Measurements from ENCODE around the gene ADCY9.

ADCY9 gene

DNA sequence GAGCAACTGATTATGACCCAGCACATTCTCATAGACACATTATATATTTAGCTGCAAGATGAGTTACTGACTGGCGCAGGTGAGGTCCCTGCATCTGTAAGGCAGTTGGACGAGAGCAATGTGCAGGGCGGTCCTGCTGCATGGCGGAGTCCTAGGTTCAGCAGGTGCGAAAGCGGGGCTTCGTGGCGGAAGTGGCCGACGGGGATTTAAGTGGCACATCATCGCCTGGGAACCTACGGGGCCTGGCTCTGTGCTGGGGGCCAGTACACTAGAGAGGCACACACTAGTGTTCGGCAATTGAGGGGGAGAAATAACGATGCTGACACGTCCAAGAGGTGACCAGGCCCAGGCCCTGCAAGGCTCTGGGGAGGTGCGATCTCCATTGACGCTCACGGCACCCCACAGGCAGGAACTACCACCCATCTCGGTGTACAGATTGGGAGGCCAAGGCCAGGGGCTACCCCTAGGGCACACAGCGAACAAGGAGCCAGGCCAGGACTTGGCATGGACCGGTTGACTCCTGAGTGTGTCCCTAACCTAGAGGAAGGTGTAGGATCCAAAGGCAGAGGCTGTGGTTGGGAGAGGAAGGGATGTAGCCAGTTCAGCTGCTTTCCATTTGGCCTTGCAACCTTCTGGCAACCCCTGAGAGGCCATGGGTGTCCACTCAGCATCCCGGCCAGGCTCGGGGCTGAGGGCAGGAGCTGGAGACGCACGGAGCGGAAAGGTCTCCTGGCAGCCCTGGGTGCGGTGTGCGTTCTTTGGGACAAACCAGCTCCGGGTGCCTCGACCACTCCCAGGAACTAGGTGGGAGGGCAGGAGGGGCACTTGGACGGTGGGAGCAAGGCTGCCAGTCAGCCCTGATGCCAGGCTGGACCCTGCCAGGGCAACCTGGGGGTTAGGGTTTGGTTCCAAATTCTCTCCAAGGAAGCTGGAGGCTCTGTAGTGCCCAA, 131.9 kb downstream of the ADCY9 start:
- H3K36me3 ChIP-seq (ENCODE audit: control insufficient read depth, insufficient read depth, low read length): no peaks in the 10 kb centered on the region
- no peaks in the 10 kb centered on the region; the same call in 1 of the 2 replicates for H3K27me3 ChIP-seq (ENCODE audit: control insufficient read depth, insufficient read depth, low read length)
- H3K9ac ChIP-seq (ENCODE audit: low read length): no peak overlapping the region
- H3K27ac ChIP-seq (ENCODE audit: low read depth, low read length): no peak overlapping the region
- H3K4me3 ChIP-seq (ENCODE audit: low read depth, low read length): no peak overlapping the region
- H3K4me1 ChIP-seq (ENCODE audit: control insufficient read depth, insufficient read depth, low read length): no peaks in the 10 kb centered on the region
- H3K9me3 ChIP-seq (ENCODE audit: control insufficient read depth, insufficient read depth, low read depth, low read length): no peaks in the 10 kb centered on the region

DNA sequence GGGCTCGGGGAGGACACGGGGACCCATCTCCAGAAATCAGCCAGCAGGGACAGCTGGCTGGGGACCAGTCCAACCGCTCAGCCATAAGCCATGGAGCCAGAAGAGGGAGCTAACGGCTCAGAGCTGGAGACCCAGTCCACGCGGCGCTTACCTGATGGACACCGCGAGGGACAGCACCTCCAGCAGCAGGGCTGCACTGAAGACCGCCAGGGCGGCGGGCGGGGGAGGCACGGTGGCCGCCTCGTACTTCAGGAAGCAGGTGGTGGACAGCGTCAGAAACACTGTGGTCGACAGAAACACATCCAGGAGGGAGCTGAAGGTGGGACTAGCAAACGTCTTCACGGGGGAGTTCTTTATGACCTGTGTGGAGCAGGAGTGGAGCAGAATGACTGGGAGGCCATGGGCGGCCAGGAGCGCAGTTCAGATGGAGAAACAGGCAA, 133.1 kb downstream of the ADCY9 start:
- H3K4me3 ChIP-seq (ENCODE audit: low read depth, low read length): no peak overlapping the region
- H3K27me3 ChIP-seq (ENCODE audit: control insufficient read depth, insufficient read depth, low read length): no peaks in the 10 kb centered on the region; the same call in 1 of the 2 replicates
- no peaks in the 10 kb centered on the region for H3K4me1 ChIP-seq (ENCODE audit: control insufficient read depth, insufficient read depth, low read length)

DNA sequence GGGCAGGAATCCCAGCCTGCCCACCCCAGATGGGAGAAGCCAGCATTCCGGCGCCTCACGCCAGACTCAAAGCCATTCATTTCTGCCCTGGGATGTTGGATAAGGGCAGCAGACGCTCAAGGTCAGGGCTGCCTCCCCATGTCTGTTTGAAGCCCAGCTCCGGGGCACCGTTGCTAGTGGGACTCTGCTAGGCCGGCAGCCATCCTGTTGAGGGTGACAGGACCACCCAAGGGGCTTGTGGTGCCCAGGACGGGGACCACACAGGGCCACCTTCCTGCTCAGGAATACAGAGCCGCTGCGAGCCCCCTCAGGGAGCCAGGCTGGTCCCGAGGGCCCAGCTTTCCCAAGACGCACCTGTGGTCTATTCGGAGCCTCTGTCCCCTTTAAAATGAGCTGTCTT, 134.0 kb downstream of the ADCY9 start:
- Histone ChIP-seq H3K36me3 (ENCODE audit: control insufficient read depth, insufficient read depth, low read length) (0 out of 2 replicates have a peak, but pooled peaks cover under 1% of the 10 kb centered on the region), H3K4me3 (ENCODE audit: low read depth, low read length) (no peak overlapping the region), H3K27ac (ENCODE audit: low read depth, low read length) (no peak overlapping the region), H3K9me3 (ENCODE audit: control insufficient read depth, insufficient read depth, low read depth, low read length) (no peaks in the 10 kb centered on the region), H3K9ac (ENCODE audit: low read length) (no peak overlapping the region), H3K4me1 (ENCODE audit: control insufficient read depth, insufficient read depth, low read length) (no peaks in the 10 kb centered on the region), H3K27me3 (ENCODE audit: control insufficient read depth, insufficient read depth, low read length) (no peaks in the 10 kb centered on the region; the same call in 1 of the 2 replicates)

More for the DNA sequence above, 133.1 kb downstream of the ADCY9 start:
- Histone ChIP-seq H3K9ac (ENCODE audit: low read length) (no peak overlapping the region), H3K27ac (ENCODE audit: low read depth, low read length) (no peak overlapping the region), H3K36me3 (ENCODE audit: control insufficient read depth, insufficient read depth, low read length) (no peaks in the 10 kb centered on the region), H3K9me3 (ENCODE audit: control insufficient read depth, insufficient read depth, low read depth, low read length) (no peaks in the 10 kb centered on the region)

DNA sequence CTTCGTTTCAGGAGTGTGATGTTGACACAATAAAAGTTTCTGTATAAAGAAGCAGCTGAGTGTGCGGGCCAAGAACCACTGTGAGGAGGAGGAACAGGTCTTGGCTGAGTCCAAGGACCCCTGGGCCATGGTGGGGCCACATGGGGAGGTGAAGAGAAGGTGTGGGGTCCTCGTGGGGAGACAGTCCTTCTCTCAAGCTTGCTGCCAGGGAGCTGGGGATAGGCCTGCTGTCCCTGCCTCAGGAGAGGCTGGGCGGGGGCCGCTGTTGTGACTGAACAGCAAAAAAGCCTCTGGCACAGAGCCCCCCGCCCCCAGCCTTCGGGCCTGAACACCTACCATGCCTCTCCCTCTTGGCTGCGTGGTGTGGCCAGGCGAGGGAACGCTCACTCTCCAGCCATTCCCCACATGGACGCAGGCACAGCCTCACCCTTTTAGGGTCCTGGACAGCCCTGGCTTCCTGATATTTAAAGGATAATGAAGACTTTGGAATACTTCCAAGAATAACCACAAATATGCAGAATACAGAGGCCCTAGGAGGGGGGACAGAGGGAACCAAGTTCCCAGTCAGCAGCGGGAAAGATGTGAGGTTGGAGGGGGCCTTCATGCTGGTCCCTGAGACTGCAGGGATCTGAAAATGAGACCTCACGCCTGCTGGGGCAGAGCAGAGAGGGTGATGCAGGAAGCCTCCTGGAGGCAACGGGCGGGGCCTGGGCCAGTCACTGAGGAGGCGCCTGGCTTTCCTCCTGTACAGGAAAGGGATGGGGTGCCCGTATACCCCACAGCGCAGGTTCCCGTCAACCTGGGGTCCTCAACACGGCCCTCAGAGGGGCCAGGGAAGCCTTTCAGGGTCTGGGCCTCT, 135.8 kb downstream of the ADCY9 start:
- no peak overlapping the region for H3K4me3 ChIP-seq (ENCODE audit: low read depth, low read length)
- no peaks in the 10 kb centered on the region; the same call in 1 of the 2 replicates for H3K27me3 ChIP-seq (ENCODE audit: control insufficient read depth, insufficient read depth, low read length)
- no peaks in the 10 kb centered on the region for H3K4me1 ChIP-seq (ENCODE audit: control insufficient read depth, insufficient read depth, low read length)
- H3K9me3 ChIP-seq (ENCODE audit: control insufficient read depth, insufficient read depth, low read depth, low read length): no peaks in the 10 kb centered on the region
- no peak overlapping the region for H3K9ac ChIP-seq (ENCODE audit: low read length)
- no peak overlapping the region for H3K27ac ChIP-seq (ENCODE audit: low read depth, low read length)
- H3K36me3 ChIP-seq (ENCODE audit: control insufficient read depth, insufficient read depth, low read length): 0 out of 2 replicates have a peak, but pooled peaks cover 3% of the 10 kb centered on the region

DNA sequence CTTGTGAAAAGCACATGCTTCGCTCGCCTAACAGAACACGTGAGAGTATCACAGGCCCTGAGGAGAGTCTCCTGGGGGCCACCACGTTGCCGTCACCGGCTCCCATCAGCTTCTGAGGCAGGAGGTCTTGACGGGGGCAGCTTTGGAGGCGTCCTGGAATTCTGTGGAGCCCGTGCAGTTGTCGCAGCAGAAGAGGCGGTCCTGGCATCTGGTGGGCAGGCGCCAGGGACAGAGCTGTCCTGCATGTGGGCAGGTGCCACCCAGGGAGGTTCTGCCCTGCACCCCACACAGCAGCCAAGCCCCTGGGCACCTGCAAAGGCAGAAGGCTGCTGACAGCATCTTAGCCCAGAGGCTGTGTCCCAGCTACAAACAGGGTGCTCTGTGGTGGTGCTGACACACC, 136.7 kb downstream of the ADCY9 start:
- Histone ChIP-seq H3K36me3 (ENCODE audit: control insufficient read depth, insufficient read depth, low read length) (0 out of 2 replicates have a peak, but pooled peaks cover 3% of the 10 kb centered on the region), H3K9ac (ENCODE audit: low read length) (no peak overlapping the region), H3K27me3 (ENCODE audit: control insufficient read depth, insufficient read depth, low read length) (no peaks in the 10 kb centered on the region; the same call in 1 of the 2 replicates), H3K4me1 (ENCODE audit: control insufficient read depth, insufficient read depth, low read length) (no peaks in the 10 kb centered on the region), H3K9me3 (ENCODE audit: control insufficient read depth, insufficient read depth, low read depth, low read length) (no peaks in the 10 kb centered on the region), H3K27ac (ENCODE audit: low read depth, low read length) (no peak overlapping the region), H3K4me3 (ENCODE audit: low read depth, low read length) (no peak overlapping the region)

DNA sequence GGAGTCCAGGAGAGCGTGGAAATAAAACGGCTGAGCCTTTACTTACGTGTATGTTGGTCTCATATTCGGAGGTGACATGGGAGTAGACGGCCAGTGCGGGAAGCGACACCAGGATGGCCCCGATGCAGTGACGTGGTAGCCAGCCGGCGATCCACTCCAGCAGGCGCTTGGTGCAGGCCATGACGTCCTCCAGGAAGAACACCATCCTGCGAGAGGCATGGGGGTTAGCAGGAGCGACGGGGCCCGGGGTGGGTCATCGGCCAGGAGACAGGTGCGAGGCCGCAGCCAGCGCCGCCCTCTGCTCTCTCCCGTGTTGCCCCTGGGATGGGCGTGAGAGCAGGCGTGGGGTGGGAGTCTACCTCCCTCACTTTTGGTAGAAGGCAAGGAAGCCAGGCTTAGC, 137.2 kb downstream of the ADCY9 start:
- H3K36me3 ChIP-seq (ENCODE audit: control insufficient read depth, insufficient read depth, low read length): 0 out of 2 replicates have a peak, but pooled peaks cover 3% of the 10 kb centered on the region
- no peak overlapping the region for H3K27ac ChIP-seq (ENCODE audit: low read depth, low read length)
- no peaks in the 10 kb centered on the region for H3K4me1 ChIP-seq (ENCODE audit: control insufficient read depth, insufficient read depth, low read length)
- H3K4me3 ChIP-seq (ENCODE audit: low read depth, low read length): no peak overlapping the region
- H3K9ac ChIP-seq (ENCODE audit: low read length): no peak overlapping the region
- H3K27me3 ChIP-seq (ENCODE audit: control insufficient read depth, insufficient read depth, low read length): no peaks in the 10 kb centered on the region; the same call in 1 of the 2 replicates
- H3K9me3 ChIP-seq (ENCODE audit: control insufficient read depth, insufficient read depth, low read depth, low read length): no peaks in the 10 kb centered on the region

DNA sequence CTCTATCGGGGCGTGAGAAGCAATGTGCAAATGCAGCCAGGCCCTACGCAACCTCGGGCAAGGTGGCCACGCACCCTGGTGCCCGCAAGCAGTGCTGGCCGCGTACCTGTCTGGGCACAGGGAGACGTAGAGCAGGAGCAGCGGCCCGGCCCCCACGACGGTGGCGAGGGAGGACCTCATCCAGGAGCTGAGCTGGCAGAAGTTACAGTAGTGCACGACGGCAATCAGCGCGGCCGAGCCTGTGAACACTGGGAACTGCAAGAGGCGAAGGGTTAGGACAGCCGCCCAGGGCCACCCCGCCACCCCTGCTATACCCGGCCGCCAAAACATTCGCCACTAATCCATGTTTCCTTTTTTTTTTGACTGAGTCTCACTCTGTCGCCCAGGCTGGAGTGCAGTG, 138.9 kb downstream of the ADCY9 start:
- no peak overlapping the region for H3K9ac ChIP-seq (ENCODE audit: low read length)
- H3K36me3 ChIP-seq (ENCODE audit: control insufficient read depth, insufficient read depth, low read length): 0 out of 2 replicates have a peak, but pooled peaks cover 3% of the 10 kb centered on the region
- no peak overlapping the region for H3K27ac ChIP-seq (ENCODE audit: low read depth, low read length)
- no peaks in the 10 kb centered on the region for H3K4me1 ChIP-seq (ENCODE audit: control insufficient read depth, insufficient read depth, low read length)
- no peaks in the 10 kb centered on the region for H3K9me3 ChIP-seq (ENCODE audit: control insufficient read depth, insufficient read depth, low read depth, low read length)
- no peak overlapping the region for H3K4me3 ChIP-seq (ENCODE audit: low read depth, low read length)
- no peaks in the 10 kb centered on the region for H3K27me3 ChIP-seq (ENCODE audit: control insufficient read depth, insufficient read depth, low read length)

DNA sequence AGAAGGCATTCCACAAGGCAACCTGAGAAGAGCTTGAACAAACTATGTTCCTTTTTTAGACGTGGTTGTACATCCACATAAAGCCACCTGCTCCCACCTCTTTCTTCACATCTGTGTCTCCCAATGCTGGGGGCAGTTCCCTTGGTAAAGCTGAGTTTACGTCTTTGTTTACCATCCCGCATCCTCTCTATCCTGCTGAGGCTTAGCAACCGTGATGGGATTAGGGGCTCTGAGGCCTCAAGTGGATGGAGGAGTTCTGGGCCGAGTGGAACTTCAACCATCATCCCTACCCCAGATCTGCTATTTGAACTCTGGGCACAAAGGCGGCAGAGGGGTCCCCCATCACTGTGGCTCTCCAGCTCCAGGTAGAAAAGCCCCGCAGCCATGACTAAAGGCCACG, 141.5 kb downstream of the ADCY9 start:
- 0 out of 2 replicates have a peak, but pooled peaks cover 3% of the 10 kb centered on the region for H3K36me3 ChIP-seq (ENCODE audit: control insufficient read depth, insufficient read depth, low read length)
- no peaks in the 10 kb centered on the region for H3K27me3 ChIP-seq (ENCODE audit: control insufficient read depth, insufficient read depth, low read length)

DNA sequence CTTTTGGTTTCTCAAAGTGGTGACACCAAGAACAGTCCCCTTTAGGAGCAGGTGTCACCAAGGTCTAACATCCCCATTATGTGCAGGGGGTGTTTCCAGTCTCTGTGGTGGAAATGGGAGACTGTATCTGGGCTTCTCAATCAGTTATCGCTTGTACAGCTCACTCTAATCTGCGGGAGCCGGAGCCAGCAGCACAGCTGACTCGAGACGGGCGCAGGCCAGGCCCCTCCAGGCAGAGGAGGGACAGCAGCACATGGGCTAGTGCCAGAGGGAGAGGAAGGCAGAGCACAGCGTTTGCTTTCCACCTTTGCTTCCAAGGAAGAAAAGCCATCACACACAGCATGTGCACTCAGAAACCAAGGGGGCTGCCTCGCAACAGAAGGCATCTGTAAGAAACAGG, 144.5 kb downstream of the ADCY9 start:
- no peaks in the 10 kb centered on the region for H3K27me3 ChIP-seq (ENCODE audit: control insufficient read depth, insufficient read depth, low read length)
- no peak overlapping the region for H3K4me3 ChIP-seq (ENCODE audit: low read depth, low read length)
- H3K9ac ChIP-seq (ENCODE audit: low read length): no peak overlapping the region
- H3K36me3 ChIP-seq (ENCODE audit: control insufficient read depth, insufficient read depth, low read length): no peaks in the 10 kb centered on the region
- no peak overlapping the region for H3K27ac ChIP-seq (ENCODE audit: low read depth, low read length)
- no peaks in the 10 kb centered on the region for H3K9me3 ChIP-seq (ENCODE audit: control insufficient read depth, insufficient read depth, low read depth, low read length)
- H3K4me1 ChIP-seq (ENCODE audit: control insufficient read depth, insufficient read depth, low read length): no peaks in the 10 kb centered on the region

More for the DNA sequence above, 141.5 kb downstream of the ADCY9 start:
- no peak overlapping the region for H3K27ac ChIP-seq (ENCODE audit: low read depth, low read length)
- H3K4me3 ChIP-seq (ENCODE audit: low read depth, low read length): no peak overlapping the region
- H3K9me3 ChIP-seq (ENCODE audit: control insufficient read depth, insufficient read depth, low read depth, low read length): no peaks in the 10 kb centered on the region
- H3K4me1 ChIP-seq (ENCODE audit: control insufficient read depth, insufficient read depth, low read length): no peaks in the 10 kb centered on the region
- no peak overlapping the region for H3K9ac ChIP-seq (ENCODE audit: low read length)

DNA sequence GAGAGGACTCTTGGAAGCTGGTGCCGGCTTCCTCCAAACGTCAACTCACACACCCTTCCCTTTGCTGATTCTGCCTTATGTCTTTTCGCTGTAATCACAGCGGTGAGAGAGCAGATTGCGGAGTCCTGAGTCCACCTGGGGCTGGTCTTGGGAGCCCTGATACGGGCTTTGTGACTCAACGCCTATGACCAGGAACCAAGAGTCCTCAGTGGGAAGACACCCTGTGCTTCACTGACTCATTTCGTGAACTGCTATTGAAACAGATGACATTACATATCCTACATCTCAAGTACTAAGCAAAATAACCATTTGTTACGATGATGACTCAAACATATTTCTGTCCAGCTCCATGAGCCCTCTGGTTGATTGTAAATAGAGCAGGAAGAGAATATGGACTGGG, 145.0 kb downstream of the ADCY9 start:
- Histone ChIP-seq H3K27me3 (ENCODE audit: control insufficient read depth, insufficient read depth, low read length) (no peaks in the 10 kb centered on the region), H3K9me3 (ENCODE audit: control insufficient read depth, insufficient read depth, low read depth, low read length) (0 out of 2 replicates have a peak, but pooled peaks cover 3% of the 10 kb centered on the region), H3K9ac (ENCODE audit: low read length) (no peak overlapping the region), H3K4me3 (ENCODE audit: low read depth, low read length) (no peak overlapping the region), H3K4me1 (ENCODE audit: control insufficient read depth, insufficient read depth, low read length) (no peaks in the 10 kb centered on the region), H3K36me3 (ENCODE audit: control insufficient read depth, insufficient read depth, low read length) (no peaks in the 10 kb centered on the region), H3K27ac (ENCODE audit: low read depth, low read length) (no peak overlapping the region)
